NCI-H748 (cell line): Measurements from ENCODE around the gene FUCA2.
"Not testable (repeated sequence)": the region's sequence is repeated elsewhere in the genome, so short reads cannot be mapped to it uniquely, and the experiment has no call there.

Experiments used
- DNase-seq: peaks from one replicate; lab custom pipeline; 2025; ENCODE audit not compliant: unreplicated experiment; lab: John Stamatoyannopoulos, UW

The FUCA2 gene

GRCh38 chr6:143536866-143537691 lies 25.6 kb upstream of the FUCA2 start:
- peak; percentile 64 for DNase-seq

DNA sequence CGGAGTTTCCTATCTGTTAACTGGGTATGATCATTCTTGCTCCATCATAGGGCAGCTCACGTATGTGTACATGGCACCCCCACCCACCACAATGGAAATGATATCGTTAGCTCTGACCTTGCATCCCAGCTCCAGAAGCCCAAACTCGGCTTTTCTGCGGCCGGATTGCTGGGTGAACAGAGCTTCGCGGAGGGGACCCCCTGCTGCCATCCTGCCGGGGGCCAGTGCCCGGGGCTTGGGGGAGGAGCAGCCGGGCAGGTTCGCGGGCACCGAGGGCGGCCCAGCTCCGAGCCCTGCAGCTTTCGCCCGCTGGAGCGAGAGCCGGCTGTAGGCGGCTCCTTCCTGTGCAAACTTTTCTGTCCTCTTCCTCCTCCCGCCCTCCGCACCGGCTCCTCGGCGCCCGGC lies 24.9 kb upstream of the FUCA2 start:
- no peak for DNase-seq

DNA sequence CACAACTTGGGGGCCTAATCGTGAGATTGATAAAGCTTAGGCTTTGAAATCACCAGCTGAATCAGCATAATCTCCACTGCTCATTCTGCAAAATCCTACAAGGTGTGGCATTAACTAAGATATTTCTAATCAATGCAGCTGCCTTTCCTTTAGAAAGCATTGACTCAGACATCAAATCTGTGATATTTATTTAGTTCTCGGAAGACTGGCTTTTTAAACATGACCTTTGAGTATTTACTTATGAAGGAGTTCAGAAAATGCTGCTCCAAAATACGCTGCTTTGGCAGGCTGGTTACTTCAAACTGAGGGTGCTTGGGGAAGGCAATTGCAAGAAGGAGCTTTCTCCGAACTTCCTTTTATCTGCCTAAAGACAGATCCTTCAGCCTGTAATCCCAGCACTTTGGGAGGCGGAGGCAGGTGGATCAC lies 23.7 kb upstream of the FUCA2 start:
- DNase-seq = no peak

- DNase-seq = no peak
These were observed 20.4 kb upstream of the FUCA2 start for GRCh38 chr6:143531720-143532499.

GRCh38 chr6:143529095-143529494 lies 17.6 kb upstream of the FUCA2 start:
- no peak for DNase-seq

DNA sequence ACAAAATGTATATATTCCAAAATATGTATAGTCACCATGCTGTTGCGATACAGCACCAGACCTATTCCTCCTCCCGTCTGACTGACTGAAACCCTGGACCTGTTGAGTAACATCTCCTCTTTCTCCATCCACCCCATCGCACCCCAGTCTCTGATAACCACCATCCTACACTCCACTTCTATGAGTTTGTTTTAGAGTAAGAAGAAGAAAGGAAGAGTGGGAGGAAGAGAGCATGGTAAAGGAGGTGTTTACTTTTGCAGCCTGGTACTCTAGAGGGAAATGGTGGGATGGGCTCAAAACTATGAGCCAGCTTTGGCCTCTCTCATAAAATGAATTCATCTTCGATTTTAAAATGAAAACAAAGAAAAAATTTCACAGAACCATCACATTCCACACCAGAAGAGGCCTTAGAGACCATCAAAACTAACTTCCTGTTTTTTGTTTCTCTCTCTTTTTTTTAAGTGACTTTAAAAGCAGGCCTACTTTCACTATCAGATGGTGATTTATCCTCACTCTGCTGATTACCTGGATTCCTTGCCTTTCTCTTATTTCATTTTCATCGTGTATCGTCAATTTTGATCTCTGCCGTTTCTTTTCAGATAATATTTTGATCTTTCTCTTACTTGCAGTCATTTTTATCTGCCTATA lies 16.8 kb upstream of the FUCA2 start:
- no peak for DNase-seq

DNA sequence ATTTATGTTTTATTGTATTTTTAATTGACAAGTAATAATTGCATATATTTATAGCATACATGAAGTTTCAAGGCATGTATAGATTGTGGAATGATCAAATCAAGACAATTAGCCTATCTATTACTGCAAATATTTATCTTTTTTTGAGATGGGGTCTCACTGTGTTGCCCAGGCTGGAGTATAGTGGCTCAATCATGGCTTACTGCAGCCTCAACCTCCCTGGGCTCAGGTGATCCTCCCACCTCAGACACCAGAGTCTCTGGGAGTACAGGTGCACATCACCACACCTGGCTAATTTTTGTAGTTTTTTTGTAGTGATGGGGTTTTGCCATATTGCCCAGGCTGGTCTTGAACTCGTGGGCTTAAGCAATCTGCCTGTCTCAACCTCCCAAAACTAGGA lies 16.2 kb upstream of the FUCA2 start:
- no peak for DNase-seq

DNA sequence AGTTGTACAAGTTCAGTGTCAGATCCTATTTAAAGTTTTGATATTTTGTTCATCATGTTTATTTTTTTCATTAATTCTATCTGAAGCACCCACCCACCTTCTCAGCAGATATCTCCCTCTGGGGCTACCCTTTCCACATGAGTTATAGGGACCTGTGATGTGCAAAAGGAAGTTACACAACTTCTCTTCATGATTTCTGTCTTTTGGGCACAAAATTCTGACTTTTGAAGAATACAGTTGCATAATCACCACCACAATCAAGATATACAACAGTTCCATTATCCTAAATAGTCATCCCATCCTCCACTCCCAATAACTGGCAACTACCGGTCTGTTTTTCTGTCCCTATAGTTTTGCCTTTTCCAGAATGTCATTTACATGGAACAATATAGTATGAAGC lies 13.8 kb upstream of the FUCA2 start:
- DNase-seq = no peak

GRCh38 chr6:143522039-143522600 lies 10.6 kb upstream of the FUCA2 start:
- no peak for DNase-seq

- DNase-seq = no peak
These were observed 5.9 kb upstream of the FUCA2 start for GRCh38 chr6:143517447-143517773.

DNA sequence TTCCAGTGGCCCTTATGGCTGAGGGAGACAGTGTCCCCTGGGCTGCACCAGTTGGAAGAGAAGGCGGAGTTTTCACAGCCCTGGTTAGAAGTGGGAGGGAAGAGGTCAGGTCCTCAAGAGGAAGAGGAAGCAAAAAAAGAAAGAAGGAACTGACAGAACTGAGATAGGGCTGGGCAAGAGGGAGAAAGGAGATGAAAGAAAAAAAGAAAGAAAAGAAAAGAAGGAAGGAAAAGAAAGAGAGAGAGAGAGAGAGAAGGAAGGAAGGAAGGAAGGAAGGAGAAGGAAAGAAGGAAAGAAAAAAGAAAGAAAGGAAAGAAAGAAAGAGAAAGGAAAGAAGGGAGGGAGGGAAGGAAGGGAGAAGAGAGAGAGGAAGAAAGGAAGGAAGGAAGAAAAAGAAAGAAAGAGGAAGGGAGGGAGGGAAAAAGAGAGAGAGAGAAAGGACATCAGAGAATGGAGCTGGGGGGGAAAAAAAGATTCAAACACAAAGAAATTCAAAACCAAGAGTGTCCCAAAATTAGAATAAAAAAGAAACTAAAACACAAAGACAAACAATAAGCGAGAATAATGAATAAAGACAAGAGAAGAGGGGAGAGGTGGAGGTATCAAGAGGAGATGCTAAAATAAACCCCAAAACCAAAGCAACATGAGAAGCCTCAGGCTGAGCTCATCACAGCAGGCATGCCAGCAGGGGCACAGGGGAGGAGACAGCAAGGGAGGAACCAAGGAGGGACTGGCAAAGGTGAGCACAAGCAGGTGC lies 5.3 kb upstream of the FUCA2 start:
- DNase-seq = no peak

DNA sequence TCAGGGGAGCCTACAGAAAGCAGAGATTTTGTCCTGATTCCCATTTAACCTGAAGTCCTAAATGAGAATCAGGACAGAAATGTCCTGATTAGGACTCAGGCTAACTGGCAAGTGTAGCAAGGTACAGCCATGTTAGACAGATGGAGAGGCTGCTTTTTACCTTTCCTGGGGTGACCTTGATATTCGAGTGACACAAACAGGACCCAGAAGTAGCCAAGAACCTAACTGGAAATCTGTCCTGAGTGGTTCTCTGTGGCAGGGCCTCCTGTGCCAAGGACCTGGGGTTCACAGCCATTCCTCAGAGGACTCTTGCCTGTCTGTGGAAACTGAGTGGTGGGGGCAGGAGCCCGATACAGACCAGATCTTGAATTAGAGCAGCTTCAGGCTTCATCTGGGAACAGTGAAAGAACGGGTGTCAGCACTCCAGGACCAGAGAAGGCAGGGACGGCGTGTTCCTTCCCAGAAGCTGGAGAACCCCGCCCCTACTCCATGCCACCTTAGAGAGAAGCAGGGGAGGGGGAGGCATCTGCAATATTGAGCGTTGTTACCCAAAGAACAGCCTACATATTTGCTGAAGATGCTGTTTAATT lies 4.3 kb upstream of the FUCA2 start:
- DNase-seq = no peak

DNA sequence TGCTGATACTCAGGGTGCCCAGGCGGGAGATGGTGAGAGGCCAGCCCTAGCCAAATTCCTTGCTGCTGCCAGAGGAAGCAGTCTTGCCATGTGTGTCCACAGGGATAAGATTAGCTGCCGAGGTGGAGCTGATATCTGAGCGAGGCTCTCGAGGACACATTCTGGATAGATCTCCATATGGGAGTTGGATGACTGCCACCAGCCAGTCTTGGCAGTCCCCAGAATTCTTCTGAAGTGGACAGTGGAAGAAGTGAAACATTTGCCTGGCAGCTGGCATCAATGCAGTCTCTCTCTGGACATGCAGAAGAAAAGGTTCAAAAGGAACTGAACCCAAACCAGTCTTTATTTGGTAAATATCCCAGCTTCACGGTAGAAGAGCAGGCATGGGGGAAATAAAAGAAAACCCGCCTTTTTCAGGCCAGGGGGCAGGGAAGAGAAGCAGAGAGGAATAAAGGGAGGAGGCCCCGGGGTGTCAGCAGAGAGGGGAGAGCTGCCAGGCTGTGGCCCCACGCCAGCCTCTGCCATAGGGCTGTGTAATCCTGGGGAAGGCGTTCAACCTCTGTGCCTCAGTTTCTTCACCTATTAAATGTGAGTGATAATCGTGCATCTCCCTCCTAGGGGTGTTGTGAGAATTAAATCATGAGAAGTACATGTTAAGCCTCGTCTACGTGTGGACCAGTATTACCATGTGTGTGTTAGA lies 3.7 kb upstream of the FUCA2 start:
- DNase-seq = no peak

DNA sequence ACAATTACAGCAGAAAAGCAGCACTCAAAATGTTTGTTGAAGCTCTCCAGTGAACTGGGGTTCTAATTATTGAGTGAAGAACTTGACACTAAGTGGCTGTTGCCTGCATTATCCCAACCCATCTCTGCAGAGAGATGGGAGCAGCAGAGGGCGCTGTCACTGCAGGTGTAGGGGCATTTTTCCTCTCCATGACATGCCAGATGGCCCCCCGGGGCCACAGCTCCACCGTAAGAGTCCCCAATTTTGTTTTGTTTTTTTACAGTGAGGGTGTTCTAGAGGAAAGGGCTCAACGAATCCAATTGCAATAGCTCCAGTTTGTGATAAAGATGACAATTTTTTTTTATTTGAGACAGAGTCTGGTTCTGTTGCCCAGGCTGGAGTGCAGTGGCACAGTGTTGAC lies 1.9 kb upstream of the FUCA2 start:
- peak; percentile 92 for DNase-seq

DNA sequence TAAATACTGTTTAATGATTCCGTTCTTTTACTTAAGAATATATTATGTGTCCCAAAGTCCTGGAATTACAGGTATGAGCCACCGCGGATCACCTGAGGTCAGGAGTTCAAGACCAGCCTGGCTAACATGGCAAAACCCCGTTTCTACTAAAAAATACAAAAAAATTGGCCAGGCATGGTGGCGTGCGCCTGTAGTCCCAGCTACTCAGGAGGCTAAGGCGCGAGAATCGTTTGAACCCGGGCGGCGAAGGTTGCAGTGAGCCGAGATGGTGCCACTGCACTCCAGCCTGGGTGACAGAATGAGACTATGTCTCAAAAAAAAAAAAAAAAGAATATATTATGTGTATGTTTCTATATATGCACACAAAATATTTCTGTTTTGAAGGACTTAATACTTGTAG lies 1.2 kb downstream of the FUCA2 start:
- not testable (repeated sequence) for DNase-seq

DNA sequence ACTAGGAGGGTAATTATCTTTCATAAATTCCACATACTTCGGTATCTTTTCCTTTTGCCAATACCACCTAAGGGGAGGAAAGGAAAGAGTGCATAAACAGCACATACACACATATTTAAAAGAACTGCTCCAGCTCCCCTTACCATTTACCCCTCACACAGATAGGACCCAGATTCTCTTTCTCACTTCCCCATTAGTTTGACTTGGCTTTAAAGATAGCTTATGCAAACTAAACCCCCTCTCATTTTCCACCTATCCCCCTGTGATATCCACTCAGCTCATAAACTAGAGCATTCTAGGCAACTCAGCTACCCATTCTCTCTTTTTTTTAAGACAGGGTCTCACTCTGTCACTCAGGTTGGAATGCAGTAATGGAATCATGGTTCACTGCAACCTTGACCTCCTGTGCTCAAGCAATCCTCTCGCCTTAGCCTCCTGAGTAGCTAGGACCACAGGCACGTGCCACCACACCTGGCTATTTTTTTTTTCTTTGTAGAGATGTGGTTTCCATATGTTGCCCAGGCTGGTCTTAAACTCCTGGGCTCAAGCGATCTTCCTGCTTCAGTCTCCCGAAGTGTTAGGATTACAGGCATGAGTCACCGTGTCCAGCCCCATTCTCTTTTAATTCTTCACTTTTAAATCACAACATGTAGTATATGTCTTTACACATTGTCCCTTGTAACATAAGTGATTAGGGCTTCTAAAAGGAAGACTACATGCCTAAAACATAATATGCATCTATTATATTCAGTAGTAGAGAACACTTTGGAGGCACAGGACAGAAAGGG lies 4.0 kb downstream of the FUCA2 start:
- DNase-seq = no peak

GRCh38 chr6:143506620-143507019 lies 4.9 kb downstream of the FUCA2 start:
- no peak for DNase-seq

- DNase-seq = no peak
These were observed 5.3 kb downstream of the FUCA2 start for GRCh38 chr6:143506199-143506598.

- DNase-seq = no peak
These were observed 6.0 kb downstream of the FUCA2 start for GRCh38 chr6:143505537-143505936.
